ENCODE results near the gene ARHGAP18. TPM values are rescaled to one million over a fixed set of nuclear protein-coding genes. Genes with fewer than 3 reads are reported as not detected.

Gene ARHGAP18
- total and polyA plus RNA-seq, 8 donors = 6.0 to 104 (median 30.2) TPM

DNA sequence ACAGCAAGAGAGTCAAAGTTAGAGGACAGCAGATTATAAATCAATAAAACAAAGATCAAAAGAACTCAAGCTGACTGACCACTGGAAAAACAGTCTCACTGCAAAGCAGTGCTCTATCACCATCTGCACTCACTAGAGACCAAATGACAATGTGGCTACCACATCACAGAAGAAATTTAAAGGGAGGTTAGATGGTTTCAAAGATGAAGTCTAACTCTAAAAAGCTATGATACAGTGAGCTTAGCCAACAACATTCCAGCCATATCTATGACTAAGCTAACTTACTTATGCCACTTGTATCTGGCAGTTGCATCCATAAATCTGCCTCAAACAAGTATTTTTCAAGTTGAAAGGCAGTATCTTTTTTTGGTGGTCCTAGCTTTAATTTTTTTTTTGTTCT is 68.6 kb downstream of the ARHGAP18 start:
- intact Hi-C loops (cut with DNase I; ENCODE audit: low total_unique reads) = no loop called here
- Histone ChIP-seq H3K27ac (no peak overlapping the region), H3K9me3 (no peaks in the 10 kb centered on the region), H3K36me3 (peaks cover 0 to 12% (median 8%) of the 10 kb centered on the region in 4 donors), H3K4me3 (no peak overlapping the region), H3K4me1 (peaks cover 20 to 60% (median 36%) of the 10 kb centered on the region in 4 donors), H3K27me3 (no peaks in the 10 kb centered on the region)
- no peak for TF ChIP-seq EP300 (IDR thresholded peaks at IDR 0.05)
- no peak for TF ChIP-seq POLR2A (IDR thresholded peaks at IDR 0.05)
- TF ChIP-seq POLR2AphosphoS5 (IDR thresholded peaks at IDR 0.05) = no peak
- TF ChIP-seq, protein P1, sequence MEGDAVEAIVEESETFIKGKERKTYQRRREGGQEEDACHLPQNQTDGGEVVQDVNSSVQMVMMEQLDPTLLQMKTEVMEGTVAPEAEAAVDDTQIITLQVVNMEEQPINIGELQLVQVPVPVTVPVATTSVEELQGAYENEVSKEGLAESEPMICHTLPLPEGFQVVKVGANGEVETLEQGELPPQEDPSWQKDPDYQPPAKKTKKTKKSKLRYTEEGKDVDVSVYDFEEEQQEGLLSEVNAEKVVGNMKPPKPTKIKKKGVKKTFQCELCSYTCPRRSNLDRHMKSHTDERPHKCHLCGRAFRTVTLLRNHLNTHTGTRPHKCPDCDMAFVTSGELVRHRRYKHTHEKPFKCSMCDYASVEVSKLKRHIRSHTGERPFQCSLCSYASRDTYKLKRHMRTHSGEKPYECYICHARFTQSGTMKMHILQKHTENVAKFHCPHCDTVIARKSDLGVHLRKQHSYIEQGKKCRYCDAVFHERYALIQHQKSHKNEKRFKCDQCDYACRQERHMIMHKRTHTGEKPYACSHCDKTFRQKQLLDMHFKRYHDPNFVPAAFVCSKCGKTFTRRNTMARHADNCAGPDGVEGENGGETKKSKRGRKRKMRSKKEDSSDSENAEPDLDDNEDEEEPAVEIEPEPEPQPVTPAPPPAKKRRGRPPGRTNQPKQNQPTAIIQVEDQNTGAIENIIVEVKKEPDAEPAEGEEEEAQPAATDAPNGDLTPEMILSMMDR (IDR thresholded peaks at IDR 0.05) = no peak
- no peak for DNase-seq

DNA sequence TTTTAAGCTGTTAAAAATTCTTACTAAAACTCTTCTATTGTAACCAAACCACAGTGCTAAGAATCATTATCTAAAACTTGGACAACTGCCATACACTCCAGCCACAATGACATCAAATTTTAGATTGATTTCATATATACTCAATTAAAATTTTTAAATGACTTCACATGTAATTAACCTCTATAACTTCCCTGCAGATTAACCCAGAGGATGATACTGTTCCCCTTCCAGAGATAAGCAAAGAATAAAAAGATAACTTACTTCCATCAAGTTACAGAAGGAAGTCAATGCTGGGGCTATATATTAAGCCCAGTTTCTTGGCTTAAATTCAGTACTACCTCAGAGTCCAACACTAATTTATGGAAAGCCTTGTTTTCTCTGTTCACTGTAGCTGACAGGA is 71.3 kb downstream of the ARHGAP18 start:
- Histone ChIP-seq H3K4me3 (no peak overlapping the region), H3K9me3 (no peaks in the 10 kb centered on the region), H3K36me3 (peaks cover 0 to 28% (median 13%) of the 10 kb centered on the region in 4 donors), H3K27ac (peak overlapping the region in 4 of 5 donors; percentile 27 to 45 (median 36)), H3K4me1 (peaks cover 8 to 33% (median 16%) of the 10 kb centered on the region in 4 donors), H3K27me3 (no peaks in the 10 kb centered on the region)
- intact Hi-C loops (cut with DNase I; ENCODE audit: low total_unique reads) = no loop called here
- no peak for TF ChIP-seq EP300 (IDR thresholded peaks at IDR 0.05)
- no peak for DNase-seq

DNA sequence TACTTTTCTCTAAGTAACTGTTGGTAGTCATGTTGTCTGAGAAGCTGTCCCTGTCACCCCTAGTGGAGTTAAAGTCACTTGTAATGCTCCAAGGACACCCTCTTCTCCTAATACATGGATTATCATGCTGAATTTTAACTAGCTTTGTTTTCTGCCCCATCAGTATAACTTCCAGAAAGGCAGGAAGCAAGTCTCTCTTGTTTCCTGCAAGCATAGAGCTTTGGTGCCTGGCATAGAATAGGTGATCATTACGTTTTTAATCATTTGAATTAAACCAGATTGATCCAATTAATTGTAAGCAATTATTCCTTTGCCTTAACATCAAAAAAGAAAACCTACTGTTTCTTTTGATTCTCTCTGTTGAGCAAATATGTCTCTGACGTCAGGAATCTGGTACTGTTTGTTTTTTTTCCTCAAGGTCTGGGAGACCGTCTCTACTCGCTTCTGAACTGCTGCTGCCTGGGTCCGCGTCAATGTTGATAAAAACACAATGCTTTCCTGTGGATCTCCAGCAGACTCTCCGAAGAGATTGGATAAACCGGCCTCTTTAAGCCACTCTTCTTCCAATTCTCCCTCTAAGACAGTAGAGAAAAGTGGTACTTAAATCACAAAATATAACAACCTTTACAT is 71.8 kb downstream of the ARHGAP18 start:
- 18 to 41% (median 26%) methylated on average over 8 of the region's 8 CpGs for WGBS, 5 donors
- Histone ChIP-seq H3K36me3 (peaks cover 0 to 28% (median 15%) of the 10 kb centered on the region in 4 donors), H3K4me1 (peaks cover 8 to 28% (median 15%) of the 10 kb centered on the region in 4 donors), H3K27ac (peak overlapping the region in 4 of 5 donors; percentile 27 to 45 (median 36)), H3K4me3 (no peak overlapping the region), H3K9me3 (no peaks in the 10 kb centered on the region), H3K27me3 (no peaks in the 10 kb centered on the region)
- TF ChIP-seq POLR2AphosphoS5 (IDR thresholded peaks at IDR 0.05) (no peak), POLR2A (IDR thresholded peaks at IDR 0.05) (no peak), EP300 (IDR thresholded peaks at IDR 0.05) (no peak)
- TF ChIP-seq, protein P1 (IDR thresholded peaks at IDR 0.05) = no peak
- intact Hi-C loops (cut with DNase I; ENCODE audit: low total_unique reads) = no loop called here
- peak in 1 of 2 donors; percentile 61 for DNase-seq

DNA sequence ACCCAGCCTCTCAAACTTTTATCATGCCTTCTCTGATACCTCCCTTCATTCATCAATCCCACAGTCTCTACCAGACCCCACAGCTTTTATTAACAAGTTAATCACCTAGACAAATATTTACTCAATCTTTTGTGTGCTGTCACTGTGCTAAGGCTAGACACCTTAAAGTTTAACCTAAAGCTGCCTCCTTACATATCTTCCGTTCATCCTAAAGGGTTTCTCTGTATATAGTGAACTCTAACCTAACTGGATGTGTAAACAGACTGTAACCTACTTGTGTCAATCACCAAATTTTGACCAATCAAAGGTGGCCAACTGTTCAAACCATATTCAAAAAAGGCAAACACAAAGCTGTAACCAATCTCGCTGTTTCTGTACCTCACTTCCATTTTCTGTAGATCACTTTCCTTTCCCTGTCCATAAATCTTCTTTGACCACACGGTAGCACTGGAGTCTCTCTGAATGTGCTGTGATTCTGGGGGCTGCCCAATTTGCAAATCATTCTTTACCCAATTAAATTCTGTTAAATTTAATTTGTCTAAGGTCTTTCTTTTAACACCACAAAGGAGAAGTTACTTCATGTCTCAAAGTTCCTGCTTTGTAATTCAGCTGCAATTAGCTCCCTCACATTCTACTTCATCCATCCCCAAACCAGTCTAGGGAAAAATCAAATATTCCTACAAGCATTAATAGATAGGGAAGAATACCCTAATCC is 72.5 kb downstream of the ARHGAP18 start:
- Histone ChIP-seq H3K27ac (peak overlapping the region in 4 of 5 donors; percentile 27 to 45 (median 36)), H3K27me3 (no peaks in the 10 kb centered on the region), H3K9me3 (no peaks in the 10 kb centered on the region), H3K4me3 (no peak overlapping the region), H3K4me1 (peaks cover 8 to 26% (median 13%) of the 10 kb centered on the region in 4 donors), H3K36me3 (peaks cover 0 to 28% (median 15%) of the 10 kb centered on the region in 4 donors)
- intact Hi-C loops (cut with DNase I; ENCODE audit: low total_unique reads) = no loop called here
- DNase-seq = no peak
- WGBS, 5 donors = 38 to 73% (median 46%) methylated on average over 3 of the region's 3 CpGs
- TF ChIP-seq EP300 (IDR thresholded peaks at IDR 0.05) (no peak), POLR2A (IDR thresholded peaks at IDR 0.05) (no peak), POLR2AphosphoS5 (IDR thresholded peaks at IDR 0.05) (no peak)
- TF ChIP-seq, protein P1 (IDR thresholded peaks at IDR 0.05) = no peak
